Naive thymus-derived CD8-positive, alpha-beta T cell (primary cell): Measurements from ENCODE around the gene GLIS2. TPM values are rescaled to one million over a fixed set of nuclear protein-coding genes. Genes with fewer than 3 reads are reported as not detected.

ENCODE experiments used
- ATAC-seq, 2 donors: fragments of 150-1000 bp; cut with Tn5 transposase in 1 of 2; sonication (Bioruptor Pico), chemical (Tn5 transposase) in 1 of 2; 1 replicate in 1 of 2; 2 replicates in 1 of 2; pipeline ENCODE4 v1.10.0; 2021; ENCODE audit warnings: mild to moderate bottlenecking in 2 of 2, moderate library complexity in 2 of 2
- POLR2A ChIA-PET: fragments of 350-600 bp; sonication (Branson Sonifier 250); formaldehyde crosslinking; loops from one replicate; lab custom pipeline; 2021; ENCODE audit warnings: antibody characterized with exemption; lab: Charles Lee
- DNase-seq, 10 donors: peaks; one replicate each; pipeline versions ENCODE4 v3.0.0 to v3.0.0-alpha.2; 2020 to 2022
- H3K27ac Mint-ChIP-seq, 10 donors: one replicate each; pipeline ENCODE4 v1.8.0; 2020 to 2022; ENCODE audit warnings: mild to moderate bottlenecking in 10 of 10, mixed read lengths in 10 of 10, moderate library complexity in 4 of 10, inconsistent platforms in 1 of 10
- H3K27me3 Mint-ChIP-seq, 5 donors: one replicate each; pipeline ENCODE4 v1.8.0; 2021 to 2022; ENCODE audit warnings: mixed read lengths in 5 of 5
- H3K36me3 Mint-ChIP-seq, 3 donors: one replicate each; pipeline ENCODE4 v1.8.0; 2020 to 2022; ENCODE audit warnings: mixed read lengths in 3 of 3, mild to moderate bottlenecking in 2 of 3, inconsistent platforms in 1 of 3
- H3K4me1 Mint-ChIP-seq, 4 donors: one replicate each; pipeline ENCODE4 v1.8.0; 2021 to 2022; ENCODE audit warnings: mixed read lengths in 4 of 4
- H3K4me3 Mint-ChIP-seq, 10 donors: one replicate each; pipeline ENCODE4 v1.8.0; 2020 to 2022; ENCODE audit warnings: mild to moderate bottlenecking in 10 of 10, mixed read lengths in 10 of 10, moderate library complexity in 6 of 10, inconsistent platforms in 1 of 10
- H3K9me3 Mint-ChIP-seq, 9 donors: one replicate each; pipeline ENCODE4 v1.8.0; 2020 to 2022; ENCODE audit warnings: mixed read lengths in 9 of 9, mild to moderate bottlenecking in 3 of 9, inconsistent platforms in 1 of 9, moderate library complexity in 1 of 9
- polyA plus RNA-seq, 3 donors: library from polyadenylated mRNA; unstranded; fragments of 300-500 nt; fragmentation: Illumina TruSeq; gene quantifications; one replicate each; pipeline ENCODE4 v1.2.3, GENCODE V29; 2021
- total RNA-seq, 8 experiments: library from RNA in 2 of 8; stranded (reverse) in 2 of 8; gene quantifications; one replicate each; pipeline ENCODE4 v1.2.3 and lab custom pipeline; 2021 to 2026

The GLIS2 gene
- total and polyA plus RNA-seq, 5 experiments from 2014 or later = 0.10 TPM; not detected in 4

- no peak for DNase-seq
- H3K4me1 Mint-ChIP-seq = peaks cover 10 to 35% (median 19%) of the 10 kb centered on the region in 4 donors
- H3K4me3 Mint-ChIP-seq = peak overlapping the region in 2 of 10 donors; percentile 44 to 73
- H3K27me3 Mint-ChIP-seq = no peaks in the 10 kb centered on the region
- no peaks in the 10 kb centered on the region for H3K9me3 Mint-ChIP-seq
- peak overlapping the region in 2 of 10 donors; percentile 66 to 72 for H3K27ac Mint-ChIP-seq
- ATAC-seq = no peak
- POLR2A ChIA-PET = interaction anchor here (0.5 kb wide), 1 partner anchor 25 kb away, joined by 4 read pairs; no protein-coding TSS in a partner anchor
- peaks cover 0 to 10% (median 0%) of the 10 kb centered on the region in 3 donors for H3K36me3 Mint-ChIP-seq
Measured at GRCh38 chr16:4370570-4371356, 54.9 kb downstream of the GLIS2 start.

- DNase-seq (peak; percentile 61 to 84 (median 78)), ATAC-seq (peak; percentile 84 to 90)
- Mint-ChIP-seq H3K36me3 (peaks cover 0 to 11% (median 0%) of the 10 kb centered on the region in 3 donors), H3K27ac (peak within 1 kb of the TSS in 7 of 10 donors; percentile 44 to 93 (median 85)), H3K4me3 (peak within 1 kb of the TSS; percentile 73 to 91 (median 83)), H3K9me3 (no peaks in the 10 kb centered on the region), H3K27me3 (no peaks in the 10 kb centered on the region), H3K4me1 (peaks cover 11 to 35% (median 21%) of the 10 kb centered on the region in 4 donors)
- POLR2A ChIA-PET = interaction anchor here (0.5 kb wide), 1 partner anchor 25 kb away, joined by 4 read pairs; no protein-coding TSS in a partner anchor
Measured at GRCh38 chr16:4371357-4372000, 55.6 kb downstream of the GLIS2 start, which contains the start of gene VASN. Gene VASN, plus strand, starts transcription at chr16:4371848. Its CDS starts 9,030 bp downstream, at chr16:4380878.

- POLR2A ChIA-PET = interaction anchor here (0.6 kb wide), 1 partner anchor 249 kb away, joined by 3 read pairs; no protein-coding TSS in a partner anchor
Measured at GRCh38 chr16:4372001-4372577, 56.2 kb downstream of the GLIS2 start.

GRCh38 chr16:4372578-4373355 is 56.9 kb downstream of the GLIS2 start:
- H3K4me1 Mint-ChIP-seq = peaks cover 6 to 34% (median 19%) of the 10 kb centered on the region in 4 donors
- H3K9me3 Mint-ChIP-seq = no peaks in the 10 kb centered on the region
- H3K4me3 Mint-ChIP-seq = peak overlapping the region in 9 of 10 donors; percentile 22 to 91 (median 82)
- H3K27ac Mint-ChIP-seq = peak overlapping the region in 3 of 10 donors; percentile 29 to 93 (median 44)
- POLR2A ChIA-PET = interaction anchor here (0.6 to 1.2 kb wide), 3 partner anchors 27 to 250 kb away, joined by 3 read pairs; no protein-coding TSS in a partner anchor
- ATAC-seq = no peak
- H3K36me3 Mint-ChIP-seq = peaks cover 0 to 4% (median 0%) of the 10 kb centered on the region in 3 donors
- no peak for DNase-seq
- H3K27me3 Mint-ChIP-seq = no peaks in the 10 kb centered on the region

More at GRCh38 chr16:4372001-4372577, 56.2 kb downstream of the GLIS2 start:
- DNase-seq = peak in 2 of 10 donors; percentile 17 to 34
- H3K4me1 Mint-ChIP-seq = peaks cover 11 to 38% (median 21%) of the 10 kb centered on the region in 4 donors
- H3K27ac Mint-ChIP-seq = peak overlapping the region in 7 of 10 donors; percentile 44 to 93 (median 85)
- H3K27me3 Mint-ChIP-seq = no peaks in the 10 kb centered on the region
- H3K4me3 Mint-ChIP-seq = peak overlapping the region; percentile 73 to 91 (median 83)
- peak; percentile 58 to 65 for ATAC-seq
- no peaks in the 10 kb centered on the region for H3K9me3 Mint-ChIP-seq
- H3K36me3 Mint-ChIP-seq = peaks cover 0 to 11% (median 0%) of the 10 kb centered on the region in 3 donors

GRCh38 chr16:4373356-4373908 is 57.6 kb downstream of the GLIS2 start:
- Mint-ChIP-seq H3K4me1 (peaks cover 8 to 37% (median 21%) of the 10 kb centered on the region in 4 donors), H3K4me3 (no peak overlapping the region), H3K9me3 (no peaks in the 10 kb centered on the region), H3K36me3 (peaks cover 0 to 4% (median 0%) of the 10 kb centered on the region in 3 donors), H3K27ac (peak overlapping the region in 1 of 10 donors; percentile 27), H3K27me3 (no peaks in the 10 kb centered on the region)
- POLR2A ChIA-PET = interaction anchor here (0.8 to 1.2 kb wide), 2 partner anchors 27 to 41 kb away, joined by 3 read pairs; no protein-coding TSS in a partner anchor
- DNase-seq = no peak
- ATAC-seq = no peak

GRCh38 chr16:4373909-4374742 is 58.3 kb downstream of the GLIS2 start:
- Mint-ChIP-seq H3K4me1 (peaks cover 8 to 37% (median 21%) of the 10 kb centered on the region in 4 donors), H3K27me3 (no peaks in the 10 kb centered on the region), H3K9me3 (no peaks in the 10 kb centered on the region), H3K4me3 (no peak overlapping the region), H3K36me3 (peaks cover 0 to 4% (median 0%) of the 10 kb centered on the region in 3 donors), H3K27ac (peak overlapping the region in 2 of 10 donors; percentile 46 to 49)
- POLR2A ChIA-PET = interaction anchor here (0.8 to 1.2 kb wide), 2 partner anchors 26 to 40 kb away, joined by 3 read pairs; no protein-coding TSS in a partner anchor
- no peak for DNase-seq
- ATAC-seq = no peak

- Mint-ChIP-seq H3K9me3 (no peaks in the 10 kb centered on the region), H3K27ac (peak overlapping the region in 2 of 10 donors; percentile 20 to 74), H3K4me1 (peaks cover 10 to 31% (median 21%) of the 10 kb centered on the region in 4 donors), H3K27me3 (no peaks in the 10 kb centered on the region), H3K36me3 (peaks cover 0 to 6% (median 0%) of the 10 kb centered on the region in 3 donors), H3K4me3 (no peak overlapping the region)
- no peak for ATAC-seq
- POLR2A ChIA-PET = interaction anchor here (1.3 kb wide), 1 partner anchor 40 kb away, joined by 4 read pairs; no protein-coding TSS in a partner anchor
- no peak for DNase-seq
Measured at GRCh38 chr16:4375717-4376116, 59.9 kb downstream of the GLIS2 start.

- no peaks in the 10 kb centered on the region for H3K9me3 Mint-ChIP-seq
- H3K4me3 Mint-ChIP-seq = no peak overlapping the region
- H3K27me3 Mint-ChIP-seq = no peaks in the 10 kb centered on the region
- POLR2A ChIA-PET = interaction anchor here (0.6 kb wide), 1 partner anchor 112 kb away, joined by 4 read pairs; no protein-coding TSS in a partner anchor
- H3K36me3 Mint-ChIP-seq = peaks cover 0 to 6% (median 0%) of the 10 kb centered on the region in 3 donors
- H3K4me1 Mint-ChIP-seq = peaks cover 11 to 28% (median 21%) of the 10 kb centered on the region in 4 donors
- ATAC-seq (no peak), DNase-seq (no peak)
- H3K27ac Mint-ChIP-seq = no peak overlapping the region
Measured at GRCh38 chr16:4376126-4376892, 60.4 kb downstream of the GLIS2 start.

GRCh38 chr16:4376893-4377572 is 61.2 kb downstream of the GLIS2 start:
- ATAC-seq (no peak), DNase-seq (no peak)
- H3K36me3 Mint-ChIP-seq = peaks cover 0 to 6% (median 0%) of the 10 kb centered on the region in 3 donors
- H3K4me1 Mint-ChIP-seq = peaks cover 11 to 26% (median 21%) of the 10 kb centered on the region in 4 donors
- no peaks in the 10 kb centered on the region for H3K9me3 Mint-ChIP-seq
- no peaks in the 10 kb centered on the region for H3K27me3 Mint-ChIP-seq
- POLR2A ChIA-PET = interaction anchor here (0.7 kb wide), 1 partner anchor 21 kb away, joined by 3 read pairs; no protein-coding TSS in a partner anchor
- H3K27ac Mint-ChIP-seq = peak overlapping the region in 3 of 10 donors; percentile 5 to 63 (median 21)
- H3K4me3 Mint-ChIP-seq = peak overlapping the region in 1 of 10 donors; percentile 18
